KMS-11 (cell line): ENCODE results near the gene FAM107B.

Experiments used
- H2AFZ ChIP-seq: fragments of 200-600 bp; sonication (generic); 2 replicates; pipeline ENCODE4 v1.6.1; 2016; ENCODE audit warnings: antibody characterized with exemption, mixed run types, low read depth
- H3K27ac ChIP-seq: fragments of 200-600 bp; sonication (generic); 2 replicates; pipeline ENCODE4 v1.6.1; 2016; ENCODE audit warnings: mild to moderate bottlenecking, mixed run types
- H3K27me3 ChIP-seq: fragments of 200-600 bp; sonication (generic); 2 replicates; pipeline ENCODE4 v1.6.1; 2017; ENCODE audit warnings: mild to moderate bottlenecking, low read depth, mixed run types, moderate library complexity; ENCODE audit not compliant: insufficient read depth
- H3K36me3 ChIP-seq: fragments of 200-600 bp; sonication (generic); 2 replicates; pipeline ENCODE4 v1.6.1; 2017; ENCODE audit warnings: mild to moderate bottlenecking, mixed run types; ENCODE audit not compliant: insufficient read depth
- H3K4me1 ChIP-seq: fragments of 200-600 bp; sonication (generic); 2 replicates; pipeline ENCODE4 v1.6.1; 2016; ENCODE audit warnings: mild to moderate bottlenecking, low read depth, mixed run types; ENCODE audit not compliant: poor library complexity, severe bottlenecking
- H3K4me2 ChIP-seq: fragments of 200-600 bp; sonication (generic); 2 replicates; pipeline ENCODE4 v1.7.0; 2016; ENCODE audit warnings: mild to moderate bottlenecking, mixed run types
- H3K4me3 ChIP-seq: fragments of 200-600 bp; sonication (generic); IDR thresholded peaks from 2 replicates; pipeline ENCODE4 v1.6.1; 2017; ENCODE audit warnings: low read depth, low read length, mixed read lengths; ENCODE audit not compliant: insufficient read depth
- H3K79me2 ChIP-seq: fragments of 200-600 bp; sonication (generic); 2 replicates; pipeline ENCODE4 v1.6.1; 2016; ENCODE audit warnings: low read depth, mixed run types; ENCODE audit not compliant: insufficient read depth
- H3K9ac ChIP-seq: fragments of 200-600 bp; sonication (generic); 2 replicates; pipeline ENCODE4 v1.6.1; 2016; ENCODE audit warnings: mild to moderate bottlenecking, mixed run types
- H4K20me1 ChIP-seq: fragments of 200-600 bp; sonication (generic); 2 replicates; pipeline ENCODE4 v1.6.1; 2016; ENCODE audit warnings: mild to moderate bottlenecking, mixed run types; ENCODE audit not compliant: insufficient read depth
- CTCF ChIP-seq: fragments of 200-600 bp; sonication (generic); conservative IDR thresholded peaks from 2 replicates; pipeline ENCODE4 v1.6.1; 2017; ENCODE audit warnings: low read depth, mild to moderate bottlenecking, antibody characterized with exemption, low read length, moderate library complexity, mixed read lengths

Gene FAM107B

DNA sequence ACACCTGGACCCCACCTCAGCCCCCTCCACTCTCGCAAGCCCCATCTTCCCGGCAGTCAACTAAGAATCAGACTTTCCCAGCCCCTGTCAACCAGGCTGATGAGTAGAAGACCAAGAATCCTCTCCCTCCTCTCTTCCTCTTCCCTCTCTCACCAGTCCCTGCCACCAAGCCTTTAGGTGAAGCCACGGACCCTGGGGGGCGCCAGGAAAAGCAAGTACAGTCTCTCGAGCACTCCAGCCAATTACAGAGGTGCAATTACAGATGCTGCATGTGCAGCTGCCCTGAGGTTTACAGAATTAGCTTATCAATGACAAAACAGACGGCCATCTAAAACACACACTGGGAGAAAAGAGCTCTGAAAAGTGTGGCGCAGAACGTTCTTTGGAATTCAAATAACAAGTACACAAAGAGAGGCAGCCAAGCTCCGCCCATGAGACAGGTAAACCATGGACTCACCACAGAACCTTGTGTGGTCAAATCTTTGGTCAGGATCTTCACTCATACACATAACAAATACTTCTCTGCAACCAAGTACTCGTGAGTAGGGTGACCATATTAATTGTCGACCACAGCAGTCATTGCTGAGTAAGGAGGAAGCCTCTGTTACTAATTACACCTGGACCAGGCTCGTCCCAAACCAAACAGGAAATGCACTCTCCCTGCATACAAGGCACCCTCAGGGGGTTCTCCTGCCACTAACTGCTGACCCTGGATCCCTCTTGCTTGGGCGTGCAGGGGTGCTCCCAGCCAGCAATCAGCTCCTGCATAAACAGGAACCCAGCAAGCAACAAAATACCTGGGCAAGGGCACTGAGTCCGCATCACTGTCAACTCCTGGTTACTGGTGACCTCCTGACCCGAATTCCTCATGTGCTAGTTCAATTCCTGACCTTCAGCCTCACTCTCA, 189.2 kb downstream of the FAM107B start:
- Histone ChIP-seq H3K4me2 (no peak overlapping the region), H2AFZ (no peak overlapping the region), H3K4me3 (no peak overlapping the region), H3K79me2 (no peaks in the 10 kb centered on the region), H3K27me3 (no peaks in the 10 kb centered on the region), H3K4me1 (no peaks in the 10 kb centered on the region), H3K36me3 (no peaks in the 10 kb centered on the region), H4K20me1 (no peaks in the 10 kb centered on the region), H3K9ac (no peak overlapping the region), H3K27ac (no peak overlapping the region)
- TF ChIP-seq CTCF: no peak

DNA sequence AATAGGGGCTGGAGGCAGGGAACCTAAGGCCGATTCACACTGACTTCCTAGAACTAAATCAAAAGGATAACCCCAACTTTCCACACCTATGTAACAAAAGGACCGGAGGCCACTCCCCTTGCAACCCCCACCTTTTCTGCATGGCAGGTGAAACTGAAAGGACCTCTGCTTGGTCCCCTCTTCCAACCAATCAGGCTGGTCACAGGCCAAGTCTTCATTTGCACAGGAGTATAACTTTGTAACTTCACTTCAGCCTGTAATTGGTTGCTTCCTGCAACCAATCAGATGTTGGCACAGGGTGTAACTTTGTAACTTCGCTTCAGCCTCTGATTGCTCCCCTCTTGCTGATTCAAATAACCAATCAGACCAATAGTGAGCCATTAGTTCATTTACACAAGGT, 190.0 kb downstream of the FAM107B start:
- H3K4me2 ChIP-seq: no peak overlapping the region
- no peaks in the 10 kb centered on the region for H3K36me3 ChIP-seq
- no peak overlapping the region for H3K9ac ChIP-seq
- H3K27ac ChIP-seq: no peak overlapping the region
- no peak overlapping the region for H2AFZ ChIP-seq
- no peak overlapping the region for H3K4me3 ChIP-seq
- no peaks in the 10 kb centered on the region for H4K20me1 ChIP-seq
- H3K79me2 ChIP-seq: no peaks in the 10 kb centered on the region
- no peak for TF ChIP-seq CTCF
- H3K27me3 ChIP-seq: no peaks in the 10 kb centered on the region
- no peaks in the 10 kb centered on the region for H3K4me1 ChIP-seq

- Histone ChIP-seq H3K27ac (no peak overlapping the region), H3K36me3 (no peaks in the 10 kb centered on the region), H3K4me2 (no peak overlapping the region), H3K4me1 (no peaks in the 10 kb centered on the region), H4K20me1 (no peaks in the 10 kb centered on the region), H2AFZ (no peak overlapping the region), H3K9ac (no peak overlapping the region), H3K79me2 (no peaks in the 10 kb centered on the region), H3K4me3 (no peak overlapping the region), H3K27me3 (no peaks in the 10 kb centered on the region)
- no peak for TF ChIP-seq CTCF
Observed at GRCh38 chr10:14583967-14584366, 190.7 kb downstream of the FAM107B start.

GRCh38 chr10:14583252-14583651, 191.4 kb downstream of the FAM107B start:
- TF ChIP-seq CTCF: no peak
- no peak overlapping the region for H3K4me2 ChIP-seq
- H3K36me3 ChIP-seq: no peaks in the 10 kb centered on the region
- no peak overlapping the region for H2AFZ ChIP-seq
- no peaks in the 10 kb centered on the region for H4K20me1 ChIP-seq
- no peak overlapping the region for H3K4me3 ChIP-seq
- no peak overlapping the region for H3K27ac ChIP-seq
- no peaks in the 10 kb centered on the region for H3K4me1 ChIP-seq
- no peaks in the 10 kb centered on the region for H3K27me3 ChIP-seq
- H3K79me2 ChIP-seq: no peaks in the 10 kb centered on the region
- H3K9ac ChIP-seq: no peak overlapping the region
